NB4 (cell line): ENCODE results near the gene TBC1D12.

Experiments
- CTCF ChIP-seq: IDR thresholded peaks from one replicate; pipeline ENCODE4 v1.5.1; 2012; ENCODE audit warnings: low read depth, low read length
- POLR2A ChIP-seq: IDR thresholded peaks from 2 replicates; pipeline ENCODE4 v1.6.1; 2011; ENCODE audit warnings: mild to moderate bottlenecking; ENCODE audit not compliant: insufficient read length; ENCODE audit errors: extremely low read depth

DNA sequence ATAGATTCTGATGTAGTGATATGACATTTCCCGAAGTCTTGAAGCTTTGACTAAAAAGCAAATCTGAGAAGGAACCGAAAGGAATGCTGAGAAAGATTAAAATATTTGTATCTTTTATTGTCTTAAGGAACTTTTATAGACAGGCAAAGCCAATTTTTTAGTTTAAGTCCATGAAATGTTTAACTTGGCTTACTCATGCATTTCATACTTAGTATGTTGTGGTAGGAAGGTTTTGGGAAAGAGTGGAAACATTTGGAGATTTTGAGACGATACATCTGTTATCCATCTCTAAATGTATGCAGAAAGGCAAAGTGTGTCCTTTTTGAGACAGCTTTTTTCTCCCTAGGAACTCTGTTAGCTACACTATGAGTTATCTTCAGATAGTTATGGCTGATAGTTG is 10.1 kb downstream of the TBC1D12 start:
- TF ChIP-seq CTCF: no peak
- TF ChIP-seq POLR2A: no peak
